Measurements from ENCODE around the gene MYRIP.

Gene MYRIP

GRCh38 chr3:40299130-40299720, 489.8 kb downstream of the MYRIP start:
- H3K9me3 Mint-ChIP-seq: no peaks in the 10 kb centered on the region
- H3K4me3 Mint-ChIP-seq: no peak overlapping the region
- no peak overlapping the region for H3K27ac Mint-ChIP-seq
- CTCF ChIA-PET: no interaction called here
- H3K27me3 Mint-ChIP-seq: no peaks in the 10 kb centered on the region
- no peaks in the 10 kb centered on the region for H3K36me3 Mint-ChIP-seq
- H3K4me1 Mint-ChIP-seq: no peaks in the 10 kb centered on the region
- DNase-seq: no peak

GRCh38 chr3:40299721-40300335, 490.4 kb downstream of the MYRIP start:
- H3K27ac Mint-ChIP-seq: no peak overlapping the region
- DNase-seq: no peak
- CTCF ChIA-PET: interaction anchor here (1.4 kb wide), 1 partner anchor 11 kb away, joined by 5 read pairs; no protein-coding TSS in a partner anchor
- H3K9me3 Mint-ChIP-seq: no peaks in the 10 kb centered on the region
- H3K27me3 Mint-ChIP-seq: no peaks in the 10 kb centered on the region
- H3K36me3 Mint-ChIP-seq: no peaks in the 10 kb centered on the region
- no peak overlapping the region for H3K4me3 Mint-ChIP-seq
- no peaks in the 10 kb centered on the region for H3K4me1 Mint-ChIP-seq

DNA sequence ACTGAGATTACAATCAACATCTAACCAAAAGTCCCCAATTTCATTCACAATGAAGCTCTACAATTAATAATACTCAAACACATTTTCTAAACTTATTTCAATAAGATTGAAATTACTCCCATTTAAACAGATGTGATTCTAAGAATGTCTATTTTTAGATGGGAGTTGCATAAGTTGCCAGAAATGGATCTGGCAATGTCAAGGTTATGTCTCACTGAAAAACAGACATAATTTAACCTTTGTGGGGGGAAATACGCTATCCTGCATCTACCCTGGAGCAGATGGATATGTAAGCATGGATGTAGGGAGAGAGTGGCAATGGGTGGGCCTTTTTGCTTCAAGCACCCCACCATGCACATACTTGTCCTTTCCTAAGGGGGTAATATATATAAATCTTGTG, 493.4 kb downstream of the MYRIP start:
- Mint-ChIP-seq H3K4me3 (no peak overlapping the region), H3K9me3 (no peaks in the 10 kb centered on the region), H3K4me1 (no peaks in the 10 kb centered on the region), H3K27ac (no peak overlapping the region), H3K36me3 (no peaks in the 10 kb centered on the region), H3K27me3 (no peaks in the 10 kb centered on the region)
- DNase-seq: no peak
- CTCF ChIA-PET: no interaction called here

DNA sequence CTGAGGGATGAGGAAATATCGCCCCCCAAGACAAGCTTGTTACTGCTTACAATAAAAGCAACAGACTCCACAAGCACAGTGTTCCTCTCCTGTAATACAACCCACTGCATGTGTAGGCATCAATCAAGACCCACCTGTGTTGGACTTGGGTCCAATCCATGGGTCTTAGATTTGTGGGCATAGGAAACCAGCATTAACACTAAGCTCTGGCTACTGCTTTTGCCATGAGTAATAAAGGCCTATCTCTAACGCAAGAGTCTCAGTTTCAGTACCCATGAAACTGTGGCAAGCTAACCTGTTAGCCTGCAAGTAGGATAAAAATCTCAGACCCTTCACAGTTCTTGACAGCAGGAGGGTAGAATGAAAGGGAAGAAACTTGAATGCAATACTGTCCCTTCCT, 494.9 kb downstream of the MYRIP start:
- no peak for DNase-seq
- Mint-ChIP-seq H3K4me3 (no peak overlapping the region), H3K4me1 (peaks cover 7% of the 10 kb centered on the region), H3K27ac (no peak overlapping the region), H3K27me3 (no peaks in the 10 kb centered on the region), H3K9me3 (no peaks in the 10 kb centered on the region), H3K36me3 (no peaks in the 10 kb centered on the region)
- CTCF ChIA-PET: interaction anchor here (1.3 kb wide), 1 partner anchor 24 kb away, joined by 3 read pairs; no protein-coding TSS in a partner anchor

GRCh38 chr3:40306336-40306735, 496.9 kb downstream of the MYRIP start:
- CTCF ChIA-PET: interaction anchor here (1.3 to 4.0 kb wide), 3 partner anchors 11 to 114 kb away, joined by 3 to 19 read pairs (median 18); no protein-coding TSS in a partner anchor
- H3K27me3 Mint-ChIP-seq: no peaks in the 10 kb centered on the region
- H3K4me3 Mint-ChIP-seq: no peak overlapping the region
- H3K36me3 Mint-ChIP-seq: peaks cover 11% of the 10 kb centered on the region
- DNase-seq: no peak
- H3K4me1 Mint-ChIP-seq: peaks cover 13% of the 10 kb centered on the region
- no peaks in the 10 kb centered on the region for H3K9me3 Mint-ChIP-seq
- no peak overlapping the region for H3K27ac Mint-ChIP-seq

DNA sequence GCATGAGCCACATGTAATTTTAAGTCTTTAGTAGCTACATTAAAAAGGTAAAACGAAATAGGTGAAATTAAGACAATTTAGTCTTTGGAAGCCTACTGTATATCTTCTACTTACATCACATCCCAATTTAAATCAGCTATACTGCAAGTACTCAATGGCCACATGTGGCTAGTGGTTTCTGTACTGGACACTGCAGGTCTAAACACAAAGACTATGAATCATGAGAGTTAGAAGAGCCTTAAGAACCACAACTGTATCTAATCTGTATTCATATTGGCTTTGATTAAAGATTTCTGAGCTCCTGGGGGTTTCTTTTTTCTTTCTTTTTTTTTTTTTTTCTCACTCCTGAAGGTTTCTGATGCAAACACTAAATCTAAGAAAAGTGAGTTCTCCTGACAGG, 497.8 kb downstream of the MYRIP start:
- no peaks in the 10 kb centered on the region for H3K9me3 Mint-ChIP-seq
- peaks cover 16% of the 10 kb centered on the region for H3K36me3 Mint-ChIP-seq
- no peak overlapping the region for H3K4me3 Mint-ChIP-seq
- no peak overlapping the region for H3K27ac Mint-ChIP-seq
- H3K27me3 Mint-ChIP-seq: no peaks in the 10 kb centered on the region
- peaks cover 21% of the 10 kb centered on the region for H3K4me1 Mint-ChIP-seq
- no peak for DNase-seq
- CTCF ChIA-PET: interaction anchor here (1.3 to 4.0 kb wide), 4 partner anchors 10 to 218 kb away, joined by 3 to 19 read pairs (median 10); partner anchors contain the start of gene ZNF621

GRCh38 chr3:40308725-40309417, 499.5 kb downstream of the MYRIP start:
- no peak for DNase-seq
- H3K4me3 Mint-ChIP-seq: peak overlapping the region; percentile 100
- H3K27ac Mint-ChIP-seq: peak overlapping the region; percentile 98
- H3K27me3 Mint-ChIP-seq: no peaks in the 10 kb centered on the region
- no peaks in the 10 kb centered on the region for H3K9me3 Mint-ChIP-seq
- H3K4me1 Mint-ChIP-seq: peaks cover 23% of the 10 kb centered on the region
- CTCF ChIA-PET: interaction anchor here (0.5 to 4.0 kb wide), 9 partner anchors 8 to 216 kb away, joined by 3 to 19 read pairs (median 4); partner anchors contain the start of gene ZNF621
- H3K36me3 Mint-ChIP-seq: peaks cover 28% of the 10 kb centered on the region

DNA sequence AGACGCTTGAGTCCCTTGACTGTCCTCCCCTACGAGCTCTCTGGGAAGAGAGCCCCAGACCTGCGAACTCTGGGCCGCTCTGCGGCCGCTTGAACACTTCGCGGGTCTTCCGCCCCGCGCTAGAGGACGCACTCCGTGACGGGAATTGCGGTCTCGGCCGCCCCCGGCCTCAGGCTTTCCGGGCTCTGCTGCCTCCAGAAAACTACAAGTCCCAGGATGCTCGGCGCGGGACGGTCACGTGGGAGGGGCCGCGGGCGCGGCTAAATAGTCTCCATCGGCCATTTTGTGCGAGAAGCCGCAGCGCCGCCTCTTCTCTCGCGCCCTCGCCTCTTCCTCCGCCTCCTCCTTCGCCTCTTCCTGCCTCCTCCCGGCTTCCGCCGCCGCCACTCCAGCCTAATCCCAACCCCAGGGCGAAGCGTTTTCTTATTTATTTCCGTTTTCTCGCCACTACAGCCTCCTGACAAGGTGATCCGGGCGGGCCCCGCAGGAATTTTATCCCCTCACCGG, 500.1 kb downstream of the MYRIP start, which contains the start of gene EIF1B:
TSS of gene EIF1B (plus strand) at position 290 of the 507 bp plus-strand sequence. CDS start 235 bp downstream, outside the sequence.
- Mint-ChIP-seq H3K4me1 (peaks cover 23% of the 10 kb centered on the region), H3K27ac (peak within 1 kb of the TSS; percentile 98), H3K36me3 (peaks cover 32% of the 10 kb centered on the region), H3K27me3 (no peaks in the 10 kb centered on the region), H3K9me3 (no peaks in the 10 kb centered on the region), H3K4me3 (peak within 1 kb of the TSS; percentile 100)
- peak; percentile 98 for DNase-seq
- CTCF ChIA-PET: interaction anchor here (0.5 to 4.0 kb wide), 7 partner anchors 8 to 150 kb away, joined by 3 to 19 read pairs (median 5); no protein-coding TSS in a partner anchor

Measured in activated naive CD4-positive, alpha-beta T cell treated with anti-CD3 and anti-CD28 coated beads, Interleukin-2, amount 10 ng/mL, durations not matched to agents 7 days and 5 days (primary cell).